Osteocyte (in vitro differentiated cells): ENCODE results near the gene LTC4S. TPM values are rescaled to one million over a fixed set of nuclear protein-coding genes. Genes with fewer than 3 reads are reported as not detected.

Source experiments
- DNase-seq: peaks from one replicate; pipeline ENCODE4 v3.0.0; 2021; ENCODE audit warnings: mixed read lengths; ENCODE audit not compliant: unreplicated experiment; ENCODE audit errors: extremely low spot score
- H3K27ac Mint-ChIP-seq: one replicate; pipeline ENCODE4 v1.8.0; 2021; ENCODE audit warnings: mild to moderate bottlenecking, mixed read lengths; ENCODE audit not compliant: unreplicated experiment
- H3K27me3 Mint-ChIP-seq: one replicate; pipeline ENCODE4 v1.8.0; 2021; ENCODE audit warnings: mixed read lengths; ENCODE audit not compliant: unreplicated experiment
- H3K36me3 Mint-ChIP-seq: one replicate; pipeline ENCODE4 v1.8.0; 2021; ENCODE audit warnings: mixed read lengths; ENCODE audit not compliant: unreplicated experiment
- H3K4me1 Mint-ChIP-seq: one replicate; pipeline ENCODE4 v1.8.0; 2021; ENCODE audit warnings: mixed read lengths; ENCODE audit not compliant: unreplicated experiment
- H3K4me3 Mint-ChIP-seq: one replicate; pipeline ENCODE4 v1.8.0; 2021; ENCODE audit warnings: mild to moderate bottlenecking, moderate library complexity, mixed read lengths; ENCODE audit not compliant: unreplicated experiment
- H3K9me3 Mint-ChIP-seq: one replicate; pipeline ENCODE4 v1.8.0; 2021; ENCODE audit warnings: mixed read lengths; ENCODE audit not compliant: unreplicated experiment
- total RNA-seq: library from RNA; stranded (reverse); gene quantifications from 2 replicates; pipeline ENCODE4 v1.2.1, GENCODE V29; 2021
- TF ChIP-seq, protein P1 (sequence below): fragments of 200-600 bp; sonication (generic); IDR thresholded peaks from 2 replicates; pipeline ENCODE4 v1.5.0; 2021; ENCODE audit warnings: antibody characterized with exemption, mild to moderate bottlenecking, moderate library complexity

Gene LTC4S
- total RNA-seq, 1 donor from 2014 or later: 2.4 TPM

DNA sequence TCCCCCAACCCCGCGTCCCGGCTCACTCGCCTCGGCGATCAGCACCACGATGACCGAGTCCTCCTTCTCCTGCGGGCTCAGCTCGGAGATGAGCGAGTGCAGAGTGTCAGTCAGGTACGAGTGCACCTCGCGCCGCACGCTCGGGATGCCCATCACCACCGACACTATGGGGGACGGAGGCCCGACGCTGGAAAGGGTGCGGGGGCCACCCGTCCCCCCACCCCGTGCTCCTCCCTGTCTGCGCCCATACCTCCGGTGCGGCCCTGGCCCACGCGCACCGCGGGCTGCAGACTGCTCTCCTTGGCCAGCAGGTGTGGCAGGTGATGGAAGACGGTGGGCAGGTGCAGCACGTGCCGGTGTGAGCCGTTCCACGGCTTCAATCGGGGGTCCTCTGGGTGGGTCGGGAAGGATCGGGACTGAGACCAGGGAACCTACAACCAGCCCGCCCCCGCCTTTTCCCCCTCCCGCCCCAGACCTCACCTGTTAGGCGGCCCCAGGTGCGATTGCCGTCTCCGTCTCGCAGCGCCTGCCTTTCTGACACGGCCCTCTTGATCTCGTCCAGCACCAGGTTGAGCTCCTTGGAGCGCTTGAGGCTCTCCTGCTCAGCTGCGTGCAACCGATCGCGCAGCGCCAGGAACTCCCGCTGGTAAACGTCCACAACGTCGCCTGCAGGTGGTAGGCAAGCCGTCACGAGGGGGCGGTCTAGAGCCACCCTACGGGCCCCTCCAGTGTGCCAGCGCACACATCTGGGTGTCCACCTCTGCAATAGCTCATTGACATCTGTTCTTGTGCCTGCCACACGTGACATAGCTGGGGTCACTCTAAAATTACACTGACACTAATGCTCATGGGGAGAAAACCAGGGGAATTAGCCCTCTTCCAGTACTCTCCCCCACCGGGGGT lies 7.8 kb downstream of the LTC4S start:
- Mint-ChIP-seq H3K4me3 (no peak overlapping the region), H3K27me3 (no peaks in the 10 kb centered on the region), H3K27ac (no peak overlapping the region)

DNA sequence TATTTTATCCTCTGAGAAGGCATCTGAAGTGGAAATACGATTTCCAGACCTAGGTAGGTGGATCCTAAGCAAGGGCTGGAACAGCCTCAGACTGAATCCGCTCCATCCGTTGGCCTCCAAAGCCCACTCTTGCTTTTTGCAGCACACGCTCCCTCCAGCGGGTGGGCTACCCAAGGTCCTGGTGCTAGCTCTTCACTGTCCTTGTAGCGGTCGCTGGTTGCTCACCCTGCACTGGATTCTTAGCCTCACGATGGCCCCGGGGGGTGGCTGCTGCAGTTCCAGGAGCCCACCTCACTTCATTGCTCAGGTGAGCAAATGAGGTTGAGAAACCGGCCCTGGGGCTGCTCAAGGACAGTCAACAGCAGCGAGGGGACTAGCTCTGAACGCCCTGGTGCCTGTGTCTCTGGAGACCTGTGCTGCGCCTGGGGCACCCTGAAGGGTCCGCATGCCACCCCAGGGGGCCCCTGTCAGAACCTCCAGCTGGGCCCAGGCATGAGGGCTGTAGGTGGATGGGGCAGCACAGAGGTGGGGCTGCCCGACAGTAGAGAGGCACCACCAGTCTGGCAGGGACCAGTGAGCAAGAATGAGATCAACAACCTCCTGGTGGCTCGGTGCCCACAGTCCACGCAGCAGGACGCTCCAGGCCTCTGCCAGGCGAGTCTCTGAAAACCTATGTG lies 8.6 kb downstream of the LTC4S start:
- TF ChIP-seq, protein P1, sequence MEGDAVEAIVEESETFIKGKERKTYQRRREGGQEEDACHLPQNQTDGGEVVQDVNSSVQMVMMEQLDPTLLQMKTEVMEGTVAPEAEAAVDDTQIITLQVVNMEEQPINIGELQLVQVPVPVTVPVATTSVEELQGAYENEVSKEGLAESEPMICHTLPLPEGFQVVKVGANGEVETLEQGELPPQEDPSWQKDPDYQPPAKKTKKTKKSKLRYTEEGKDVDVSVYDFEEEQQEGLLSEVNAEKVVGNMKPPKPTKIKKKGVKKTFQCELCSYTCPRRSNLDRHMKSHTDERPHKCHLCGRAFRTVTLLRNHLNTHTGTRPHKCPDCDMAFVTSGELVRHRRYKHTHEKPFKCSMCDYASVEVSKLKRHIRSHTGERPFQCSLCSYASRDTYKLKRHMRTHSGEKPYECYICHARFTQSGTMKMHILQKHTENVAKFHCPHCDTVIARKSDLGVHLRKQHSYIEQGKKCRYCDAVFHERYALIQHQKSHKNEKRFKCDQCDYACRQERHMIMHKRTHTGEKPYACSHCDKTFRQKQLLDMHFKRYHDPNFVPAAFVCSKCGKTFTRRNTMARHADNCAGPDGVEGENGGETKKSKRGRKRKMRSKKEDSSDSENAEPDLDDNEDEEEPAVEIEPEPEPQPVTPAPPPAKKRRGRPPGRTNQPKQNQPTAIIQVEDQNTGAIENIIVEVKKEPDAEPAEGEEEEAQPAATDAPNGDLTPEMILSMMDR: no peak
- no peak overlapping the region for H3K4me3 Mint-ChIP-seq
- H3K27me3 Mint-ChIP-seq: no peaks in the 10 kb centered on the region
- no peak for DNase-seq
- peaks cover 24% of the 10 kb centered on the region for H3K4me1 Mint-ChIP-seq
- H3K9me3 Mint-ChIP-seq: no peaks in the 10 kb centered on the region
- H3K36me3 Mint-ChIP-seq: peaks cover 16% of the 10 kb centered on the region
- H3K27ac Mint-ChIP-seq: no peak overlapping the region

More for the DNA sequence above, 7.8 kb downstream of the LTC4S start:
- no peaks in the 10 kb centered on the region for H3K9me3 Mint-ChIP-seq
- H3K4me1 Mint-ChIP-seq: peaks cover 29% of the 10 kb centered on the region
- DNase-seq: no peak
- TF ChIP-seq, protein P1: peak; percentile 51
- H3K36me3 Mint-ChIP-seq: peaks cover 20% of the 10 kb centered on the region

DNA sequence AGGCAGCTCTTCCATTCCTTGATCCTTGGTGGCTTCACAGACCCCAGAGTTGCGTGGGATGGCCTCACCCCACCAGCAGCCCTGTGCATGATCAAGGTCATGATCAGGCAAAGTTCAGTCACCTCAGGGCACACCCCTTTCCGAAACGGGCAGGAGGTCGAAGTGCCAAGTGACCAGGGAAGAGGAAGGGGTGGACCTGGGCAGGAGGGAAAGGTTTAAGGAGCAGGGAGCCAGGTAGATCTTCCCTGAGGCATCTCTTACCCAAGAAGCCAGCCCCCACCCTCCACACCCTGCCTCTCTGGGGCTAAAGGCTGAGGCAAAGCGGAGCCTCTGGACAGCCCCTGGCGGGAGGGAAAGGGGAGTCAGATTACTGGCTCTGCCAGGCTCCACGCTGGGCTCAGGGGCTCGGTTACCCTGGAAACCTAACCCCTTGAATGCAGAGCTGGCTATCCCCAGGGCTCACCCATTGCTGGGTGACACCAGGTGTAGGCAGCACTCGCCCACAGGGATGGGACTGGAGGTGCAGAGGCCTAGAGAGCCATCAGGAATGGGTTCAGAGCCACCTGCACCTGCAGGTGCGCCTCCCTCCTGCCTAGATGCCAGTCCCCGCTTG lies 9.3 kb downstream of the LTC4S start:
- DNase-seq: no peak
- Mint-ChIP-seq H3K4me1 (peaks cover 25% of the 10 kb centered on the region), H3K27me3 (no peaks in the 10 kb centered on the region), H3K36me3 (peaks cover 16% of the 10 kb centered on the region), H3K9me3 (no peaks in the 10 kb centered on the region), H3K4me3 (no peak overlapping the region), H3K27ac (no peak overlapping the region)
- TF ChIP-seq, protein P1: no peak

DNA sequence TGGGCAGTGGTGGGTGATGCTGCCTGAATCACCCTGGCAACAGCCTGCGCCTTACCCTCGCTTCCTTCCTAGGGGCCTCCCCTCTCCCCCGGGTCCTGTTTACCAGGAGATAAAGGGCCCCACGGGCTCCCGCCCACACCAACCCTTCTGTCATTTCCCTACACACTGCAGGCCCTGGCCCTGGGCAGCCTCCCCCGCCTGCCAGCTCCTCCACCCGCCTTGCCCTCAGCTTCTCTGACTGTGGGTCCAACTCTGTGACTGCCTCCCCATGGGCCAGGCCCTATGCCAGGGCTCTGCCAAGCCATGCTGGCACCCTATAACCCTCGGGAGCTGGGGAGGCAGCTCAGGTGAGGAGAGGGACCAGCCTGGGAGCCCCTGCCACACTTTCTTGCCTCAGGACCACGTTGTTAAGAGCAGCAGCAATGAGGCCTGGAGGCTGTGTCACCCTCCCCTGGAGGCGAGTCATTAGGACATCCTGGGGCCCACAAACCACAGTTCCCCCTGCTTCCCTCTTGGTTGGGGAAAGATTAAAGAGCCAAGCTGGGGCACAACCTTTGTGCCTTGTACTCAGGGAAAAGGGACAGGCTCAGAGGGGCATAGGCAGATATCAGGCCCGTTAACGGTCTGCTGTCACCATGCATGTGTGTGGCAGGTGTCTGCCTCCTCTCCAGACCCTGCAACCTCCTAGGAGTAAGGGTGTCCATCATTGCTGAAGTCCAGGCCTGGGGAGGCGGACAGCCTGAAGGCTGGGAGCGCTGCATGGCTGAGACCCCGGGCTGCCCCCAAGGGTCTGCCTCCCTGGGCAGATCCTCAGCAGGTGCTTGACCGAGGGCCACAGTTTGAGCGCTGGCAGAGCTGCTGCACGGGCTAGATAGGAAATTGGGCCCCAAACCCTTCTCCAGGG lies 10.1 kb downstream of the LTC4S start:
- H3K4me1 Mint-ChIP-seq: peaks cover 28% of the 10 kb centered on the region
- H3K27ac Mint-ChIP-seq: no peak overlapping the region
- no peak for DNase-seq
- peak overlapping the region; percentile 32 for H3K4me3 Mint-ChIP-seq
- TF ChIP-seq, protein P1: no peak
- H3K36me3 Mint-ChIP-seq: peaks cover 16% of the 10 kb centered on the region
- H3K9me3 Mint-ChIP-seq: no peaks in the 10 kb centered on the region
- H3K27me3 Mint-ChIP-seq: no peaks in the 10 kb centered on the region
